Epithelial cell of proximal tubule (primary cell): ENCODE results near the gene FANCC. TPM values are rescaled to one million over a fixed set of nuclear protein-coding genes. Genes with fewer than 3 reads are reported as not detected.

ENCODE experiments used
- DNase-seq: peaks from one replicate; pipeline ENCODE4 v3.0.0-alpha.2; 2011; ENCODE audit warnings: low read depth
- H3K4me3 ChIP-seq: 2 replicates; pipeline ENCODE4 v1.5.1; 2011; ENCODE audit warnings: low read depth, mild to moderate bottlenecking, low read length
- CTCF ChIP-seq: conservative IDR thresholded peaks from 2 replicates; pipeline ENCODE4 v1.5.1; 2012; ENCODE audit warnings: low read depth, mild to moderate bottlenecking, low read length
- total RNA-seq: library from RNA; depleted of rRNA; stranded (reverse); fragments of >200 nt; gene quantifications from 2 replicates; pipeline ENCODE4 v1.2.3, GENCODE V29; 2015

Gene FANCC
- total RNA-seq, 1 donor from 2014 or later, result 9.4 TPM

DNA sequence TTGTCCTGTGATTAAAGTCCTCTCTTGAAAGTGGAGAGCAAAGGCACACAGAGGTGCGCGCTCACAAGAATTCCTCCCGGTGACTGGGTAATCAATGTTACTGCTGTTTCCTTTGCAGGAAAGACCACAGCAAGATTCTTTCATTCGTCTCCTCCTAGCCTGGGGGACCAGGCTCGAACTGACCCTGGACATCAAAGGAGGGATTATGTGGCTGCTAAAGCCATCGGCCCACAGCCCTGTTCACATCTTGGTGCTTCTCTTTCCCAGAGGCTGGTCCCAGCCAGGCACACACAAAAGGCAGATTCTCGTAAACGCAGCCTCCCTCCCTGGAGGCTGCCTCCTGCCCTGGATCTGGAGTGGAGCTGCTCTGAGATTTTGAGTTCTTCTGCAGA is 230.9 kb downstream of the FANCC start:
- no peak for DNase-seq
- H3K4me3 ChIP-seq, result no peak overlapping the region
- no peak for TF ChIP-seq CTCF

- no peak for DNase-seq
- H3K4me3 ChIP-seq, result no peak overlapping the region
- TF ChIP-seq CTCF, result no peak
Observed at GRCh38 chr9:95085861-95086563, 231.5 kb downstream of the FANCC start.

DNA sequence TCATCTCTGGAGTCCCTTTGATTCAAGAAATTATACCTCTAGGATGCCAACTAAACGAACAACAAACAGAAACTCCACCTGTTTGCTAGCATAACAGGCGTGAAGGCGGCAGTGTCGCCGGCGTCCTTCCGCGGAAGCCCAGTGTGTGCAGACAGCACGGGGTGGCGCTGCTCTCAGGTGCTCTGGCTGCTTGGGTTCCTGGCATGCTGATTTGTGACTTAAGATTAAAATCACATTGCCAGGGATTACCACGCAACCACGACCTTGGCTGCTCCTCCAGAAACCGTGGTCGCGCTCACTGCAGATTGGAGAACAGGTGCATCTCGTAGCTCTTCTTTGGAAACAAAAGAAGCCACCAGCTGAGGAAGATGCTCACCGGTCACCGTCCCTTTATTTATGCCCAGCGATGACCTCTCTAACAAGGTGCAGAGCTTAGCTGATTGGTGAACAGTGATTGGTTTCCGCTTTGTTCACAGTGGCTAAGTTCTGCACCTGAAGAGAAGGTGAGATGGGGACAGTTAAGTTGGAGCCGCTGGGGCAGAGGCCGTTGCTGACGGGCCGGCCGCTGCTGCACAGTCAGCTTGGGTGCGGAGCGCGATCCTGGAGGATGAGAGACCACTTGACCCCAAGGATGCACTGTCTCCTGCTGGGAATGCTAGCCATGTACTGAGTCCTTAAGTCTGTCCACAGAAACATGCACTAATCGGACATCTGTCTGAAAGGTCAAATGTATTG is 232.3 kb downstream of the FANCC start:
- no peak overlapping the region for H3K4me3 ChIP-seq
- DNase-seq, result no peak
- no peak for TF ChIP-seq CTCF

GRCh38 chr9:95084254-95084934 is 233.1 kb downstream of the FANCC start:
- no peak overlapping the region for H3K4me3 ChIP-seq
- DNase-seq, result no peak
- TF ChIP-seq CTCF, result no peak

GRCh38 chr9:95083086-95083768 is 234.3 kb downstream of the FANCC start:
- no peak for TF ChIP-seq CTCF
- DNase-seq, result no peak
- no peak overlapping the region for H3K4me3 ChIP-seq

- DNase-seq, result no peak
- no peak for TF ChIP-seq CTCF
- no peak overlapping the region for H3K4me3 ChIP-seq
Observed at GRCh38 chr9:95082401-95083084, 235.0 kb downstream of the FANCC start.
